H1 (cell line): ENCODE measurements around the gene SMARCA2. TPM values are rescaled to one million over a fixed set of nuclear protein-coding genes. Genes with fewer than 3 reads are reported as not detected.

ENCODE experiments used
- ATF2 ChIP-seq: IDR thresholded peaks from 2 replicates; pipeline ENCODE4 v1.6.1; 2012; ENCODE audit warnings: low read length, inconsistent platforms
- EZH2 ChIP-seq: fragments of 200-600 bp; sonication (generic); IDR thresholded peaks from 2 replicates; pipeline ENCODE4 v1.7.1; 2012; ENCODE audit warnings: low read depth, mild to moderate bottlenecking, moderate library complexity, low read length, inconsistent platforms; ENCODE audit not compliant: severe bottlenecking
- MAFK ChIP-seq: IDR thresholded peaks from 2 replicates; pipeline ENCODE4 v1.6.1; 2012; ENCODE audit warnings: low read depth, mild to moderate bottlenecking, improper control_type of control experiment, low read length
- SRF ChIP-seq: IDR thresholded peaks from 2 replicates; pipeline ENCODE4 v1.6.1; 2011; ENCODE audit warnings: mild to moderate bottlenecking, low read depth, low read length, moderate library complexity
- polyA plus RNA-seq, 7 experiments: library from polyadenylated mRNA; depleted of rRNA in 3 of 7; stranded (reverse) in 5 of 7; unstranded in 2 of 7; fragments of >200 nt in 5 of 7; fragments of 200-250 nt in 2 of 7; gene quantifications; 1 replicate in 5 of 7; 2 replicates in 1 of 7; 4 replicates in 1 of 7; pipeline versions ENCODE4 v1.2.1 to v1.2.3, GENCODE V29; 2011 to 2013; ENCODE audit warnings: missing spikeins in 2 of 7, mixed read lengths in 2 of 7
- total RNA-seq: library from RNA; stranded (reverse); fragmentation: NEBNext Ultra II Directional; extraction: Animal tissue kit (Norgen Biotek cat#: 25700); gene quantifications from 2 replicates; pipeline ENCODE4 v1.2.1, GENCODE V29; 2021
- TF ChIP-seq, protein P1 (sequence below): fragments of 300-600 bp; sonication (generic); IDR thresholded peaks from 2 replicates; pipeline ENCODE4 v1.7.1; 2012; ENCODE audit warnings: low read length, moderate library complexity, mild to moderate bottlenecking, inconsistent platforms; ENCODE audit not compliant: insufficient replicate concordance

Gene SMARCA2
- total and polyA plus RNA-seq, 2 of the 8 experiments (the other 6 are each of a cell fraction or from before 2014, with no cell fraction given): 6.3 to 21.7 TPM

GRCh38 chr9:2047144-2047671 lies 32.1 kb downstream of the SMARCA2 start (continued):
- TF ChIP-seq, protein P1, sequence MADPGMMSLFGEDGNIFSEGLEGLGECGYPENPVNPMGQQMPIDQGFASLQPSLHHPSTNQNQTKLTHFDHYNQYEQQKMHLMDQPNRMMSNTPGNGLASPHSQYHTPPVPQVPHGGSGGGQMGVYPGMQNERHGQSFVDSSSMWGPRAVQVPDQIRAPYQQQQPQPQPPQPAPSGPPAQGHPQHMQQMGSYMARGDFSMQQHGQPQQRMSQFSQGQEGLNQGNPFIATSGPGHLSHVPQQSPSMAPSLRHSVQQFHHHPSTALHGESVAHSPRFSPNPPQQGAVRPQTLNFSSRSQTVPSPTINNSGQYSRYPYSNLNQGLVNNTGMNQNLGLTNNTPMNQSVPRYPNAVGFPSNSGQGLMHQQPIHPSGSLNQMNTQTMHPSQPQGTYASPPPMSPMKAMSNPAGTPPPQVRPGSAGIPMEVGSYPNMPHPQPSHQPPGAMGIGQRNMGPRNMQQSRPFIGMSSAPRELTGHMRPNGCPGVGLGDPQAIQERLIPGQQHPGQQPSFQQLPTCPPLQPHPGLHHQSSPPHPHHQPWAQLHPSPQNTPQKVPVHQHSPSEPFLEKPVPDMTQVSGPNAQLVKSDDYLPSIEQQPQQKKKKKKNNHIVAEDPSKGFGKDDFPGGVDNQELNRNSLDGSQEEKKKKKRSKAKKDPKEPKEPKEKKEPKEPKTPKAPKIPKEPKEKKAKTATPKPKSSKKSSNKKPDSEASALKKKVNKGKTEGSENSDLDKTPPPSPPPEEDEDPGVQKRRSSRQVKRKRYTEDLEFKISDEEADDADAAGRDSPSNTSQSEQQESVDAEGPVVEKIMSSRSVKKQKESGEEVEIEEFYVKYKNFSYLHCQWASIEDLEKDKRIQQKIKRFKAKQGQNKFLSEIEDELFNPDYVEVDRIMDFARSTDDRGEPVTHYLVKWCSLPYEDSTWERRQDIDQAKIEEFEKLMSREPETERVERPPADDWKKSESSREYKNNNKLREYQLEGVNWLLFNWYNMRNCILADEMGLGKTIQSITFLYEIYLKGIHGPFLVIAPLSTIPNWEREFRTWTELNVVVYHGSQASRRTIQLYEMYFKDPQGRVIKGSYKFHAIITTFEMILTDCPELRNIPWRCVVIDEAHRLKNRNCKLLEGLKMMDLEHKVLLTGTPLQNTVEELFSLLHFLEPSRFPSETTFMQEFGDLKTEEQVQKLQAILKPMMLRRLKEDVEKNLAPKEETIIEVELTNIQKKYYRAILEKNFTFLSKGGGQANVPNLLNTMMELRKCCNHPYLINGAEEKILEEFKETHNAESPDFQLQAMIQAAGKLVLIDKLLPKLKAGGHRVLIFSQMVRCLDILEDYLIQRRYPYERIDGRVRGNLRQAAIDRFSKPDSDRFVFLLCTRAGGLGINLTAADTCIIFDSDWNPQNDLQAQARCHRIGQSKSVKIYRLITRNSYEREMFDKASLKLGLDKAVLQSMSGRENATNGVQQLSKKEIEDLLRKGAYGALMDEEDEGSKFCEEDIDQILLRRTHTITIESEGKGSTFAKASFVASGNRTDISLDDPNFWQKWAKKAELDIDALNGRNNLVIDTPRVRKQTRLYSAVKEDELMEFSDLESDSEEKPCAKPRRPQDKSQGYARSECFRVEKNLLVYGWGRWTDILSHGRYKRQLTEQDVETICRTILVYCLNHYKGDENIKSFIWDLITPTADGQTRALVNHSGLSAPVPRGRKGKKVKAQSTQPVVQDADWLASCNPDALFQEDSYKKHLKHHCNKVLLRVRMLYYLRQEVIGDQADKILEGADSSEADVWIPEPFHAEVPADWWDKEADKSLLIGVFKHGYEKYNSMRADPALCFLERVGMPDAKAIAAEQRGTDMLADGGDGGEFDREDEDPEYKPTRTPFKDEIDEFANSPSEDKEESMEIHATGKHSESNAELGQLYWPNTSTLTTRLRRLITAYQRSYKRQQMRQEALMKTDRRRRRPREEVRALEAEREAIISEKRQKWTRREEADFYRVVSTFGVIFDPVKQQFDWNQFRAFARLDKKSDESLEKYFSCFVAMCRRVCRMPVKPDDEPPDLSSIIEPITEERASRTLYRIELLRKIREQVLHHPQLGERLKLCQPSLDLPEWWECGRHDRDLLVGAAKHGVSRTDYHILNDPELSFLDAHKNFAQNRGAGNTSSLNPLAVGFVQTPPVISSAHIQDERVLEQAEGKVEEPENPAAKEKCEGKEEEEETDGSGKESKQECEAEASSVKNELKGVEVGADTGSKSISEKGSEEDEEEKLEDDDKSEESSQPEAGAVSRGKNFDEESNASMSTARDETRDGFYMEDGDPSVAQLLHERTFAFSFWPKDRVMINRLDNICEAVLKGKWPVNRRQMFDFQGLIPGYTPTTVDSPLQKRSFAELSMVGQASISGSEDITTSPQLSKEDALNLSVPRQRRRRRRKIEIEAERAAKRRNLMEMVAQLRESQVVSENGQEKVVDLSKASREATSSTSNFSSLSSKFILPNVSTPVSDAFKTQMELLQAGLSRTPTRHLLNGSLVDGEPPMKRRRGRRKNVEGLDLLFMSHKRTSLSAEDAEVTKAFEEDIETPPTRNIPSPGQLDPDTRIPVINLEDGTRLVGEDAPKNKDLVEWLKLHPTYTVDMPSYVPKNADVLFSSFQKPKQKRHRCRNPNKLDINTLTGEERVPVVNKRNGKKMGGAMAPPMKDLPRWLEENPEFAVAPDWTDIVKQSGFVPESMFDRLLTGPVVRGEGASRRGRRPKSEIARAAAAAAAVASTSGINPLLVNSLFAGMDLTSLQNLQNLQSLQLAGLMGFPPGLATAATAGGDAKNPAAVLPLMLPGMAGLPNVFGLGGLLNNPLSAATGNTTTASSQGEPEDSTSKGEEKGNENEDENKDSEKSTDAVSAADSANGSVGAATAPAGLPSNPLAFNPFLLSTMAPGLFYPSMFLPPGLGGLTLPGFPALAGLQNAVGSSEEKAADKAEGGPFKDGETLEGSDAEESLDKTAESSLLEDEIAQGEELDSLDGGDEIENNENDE: no peak
- no peak for TF ChIP-seq MAFK
- TF ChIP-seq ATF2: no peak
- TF ChIP-seq EZH2: peak; percentile 53
- TF ChIP-seq SRF: no peak
